AG09309 (cell line): ENCODE data around the gene NEB.

Experiments
- DNase-seq: peaks from one replicate; pipeline ENCODE4 v3.0.0-alpha.2; 2010; ENCODE audit warnings: low read depth
- H3K4me3 ChIP-seq: 2 replicates; pipeline ENCODE4 v1.5.1; 2011; ENCODE audit warnings: mild to moderate bottlenecking, low read depth, low read length, moderate library complexity; ENCODE audit not compliant: control insufficient read depth
- TF ChIP-seq, protein P1 (sequence below): IDR thresholded peaks from 2 replicates; pipeline ENCODE4 v1.5.1; 2011; ENCODE audit warnings: mild to moderate bottlenecking, low read depth, low read length, inconsistent platforms; ENCODE audit not compliant: insufficient read depth, control insufficient read depth; ENCODE audit errors: missing control alignments

Gene NEB

DNA sequence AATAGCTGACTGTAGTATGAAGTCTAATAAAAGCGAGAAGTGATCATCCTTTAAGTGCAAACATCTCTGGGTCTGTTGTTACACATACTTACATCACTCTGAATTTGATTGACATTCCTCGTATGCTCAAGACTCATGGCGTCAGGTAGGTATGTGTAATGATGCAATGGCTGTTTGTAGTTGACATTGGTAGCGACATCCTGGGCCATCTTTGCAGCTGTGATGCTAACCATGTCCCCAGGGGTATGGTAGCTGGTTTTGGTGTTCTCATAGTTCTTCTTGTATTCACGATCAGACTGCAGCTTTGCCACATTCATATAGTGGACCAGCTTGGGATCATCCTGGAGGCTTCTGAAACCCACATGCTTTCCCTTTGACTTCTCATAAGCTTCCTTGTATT, 62.0 kb downstream of the NEB start:
- H3K4me3 ChIP-seq = no peak overlapping the region
- TF ChIP-seq, protein P1, sequence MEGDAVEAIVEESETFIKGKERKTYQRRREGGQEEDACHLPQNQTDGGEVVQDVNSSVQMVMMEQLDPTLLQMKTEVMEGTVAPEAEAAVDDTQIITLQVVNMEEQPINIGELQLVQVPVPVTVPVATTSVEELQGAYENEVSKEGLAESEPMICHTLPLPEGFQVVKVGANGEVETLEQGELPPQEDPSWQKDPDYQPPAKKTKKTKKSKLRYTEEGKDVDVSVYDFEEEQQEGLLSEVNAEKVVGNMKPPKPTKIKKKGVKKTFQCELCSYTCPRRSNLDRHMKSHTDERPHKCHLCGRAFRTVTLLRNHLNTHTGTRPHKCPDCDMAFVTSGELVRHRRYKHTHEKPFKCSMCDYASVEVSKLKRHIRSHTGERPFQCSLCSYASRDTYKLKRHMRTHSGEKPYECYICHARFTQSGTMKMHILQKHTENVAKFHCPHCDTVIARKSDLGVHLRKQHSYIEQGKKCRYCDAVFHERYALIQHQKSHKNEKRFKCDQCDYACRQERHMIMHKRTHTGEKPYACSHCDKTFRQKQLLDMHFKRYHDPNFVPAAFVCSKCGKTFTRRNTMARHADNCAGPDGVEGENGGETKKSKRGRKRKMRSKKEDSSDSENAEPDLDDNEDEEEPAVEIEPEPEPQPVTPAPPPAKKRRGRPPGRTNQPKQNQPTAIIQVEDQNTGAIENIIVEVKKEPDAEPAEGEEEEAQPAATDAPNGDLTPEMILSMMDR = no peak
- no peak for DNase-seq

DNA sequence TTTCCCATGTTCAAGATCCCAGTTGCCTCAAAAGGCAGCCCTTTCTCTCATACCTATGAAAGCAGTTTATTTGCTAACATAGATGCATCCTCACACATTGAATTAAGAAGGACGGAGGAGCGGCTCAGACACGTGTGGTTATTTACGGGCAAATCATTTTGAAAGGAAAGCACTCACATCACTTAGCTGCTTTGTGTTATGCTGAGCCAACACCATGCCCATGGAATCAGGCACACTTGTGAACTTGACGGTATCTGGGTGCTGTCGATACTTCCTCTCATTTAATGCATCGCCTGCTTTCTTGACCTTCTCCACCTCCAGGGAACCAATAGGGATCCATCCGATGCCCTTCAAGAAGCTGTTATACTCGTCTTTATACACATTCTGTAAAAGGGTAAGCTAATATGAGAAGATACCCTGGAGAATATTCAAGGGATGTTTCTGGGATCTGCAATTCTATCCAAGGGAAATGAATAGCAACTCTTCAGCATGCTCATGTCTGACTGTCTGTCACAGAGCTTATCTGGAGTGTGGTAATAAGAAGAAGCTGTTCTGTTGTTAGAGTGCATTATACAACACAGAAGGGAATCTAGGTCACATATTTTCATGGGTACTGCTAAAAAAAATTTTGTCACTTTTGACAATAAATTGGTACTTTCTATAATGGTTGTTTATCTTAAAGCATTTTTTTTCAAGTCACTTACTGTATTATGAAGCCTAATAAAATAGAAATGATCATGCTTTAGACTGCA, 63.3 kb downstream of the NEB start:
- no peak for DNase-seq
- TF ChIP-seq, protein P1 = no peak
- no peak overlapping the region for H3K4me3 ChIP-seq

DNA sequence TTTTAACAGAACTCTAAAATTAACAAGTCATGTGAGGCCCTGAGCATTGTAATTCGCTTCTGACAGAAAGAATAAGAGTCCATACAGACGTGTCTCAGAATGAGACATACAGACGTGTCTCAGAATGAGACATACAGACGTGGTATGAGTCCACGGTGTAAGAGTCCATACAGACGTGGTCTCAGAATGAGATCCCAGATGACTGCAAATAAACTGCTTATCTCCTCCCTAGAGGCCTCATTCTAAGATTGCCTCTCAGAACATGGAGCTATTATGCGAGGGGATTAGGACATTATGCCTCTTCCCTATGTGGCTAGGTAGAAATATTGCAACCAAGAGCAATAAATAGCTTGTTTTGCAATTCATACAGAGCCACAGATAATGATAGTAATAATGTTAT, 63.9 kb downstream of the NEB start:
- H3K4me3 ChIP-seq = no peak overlapping the region
- no peak for DNase-seq
- TF ChIP-seq, protein P1 = no peak

DNA sequence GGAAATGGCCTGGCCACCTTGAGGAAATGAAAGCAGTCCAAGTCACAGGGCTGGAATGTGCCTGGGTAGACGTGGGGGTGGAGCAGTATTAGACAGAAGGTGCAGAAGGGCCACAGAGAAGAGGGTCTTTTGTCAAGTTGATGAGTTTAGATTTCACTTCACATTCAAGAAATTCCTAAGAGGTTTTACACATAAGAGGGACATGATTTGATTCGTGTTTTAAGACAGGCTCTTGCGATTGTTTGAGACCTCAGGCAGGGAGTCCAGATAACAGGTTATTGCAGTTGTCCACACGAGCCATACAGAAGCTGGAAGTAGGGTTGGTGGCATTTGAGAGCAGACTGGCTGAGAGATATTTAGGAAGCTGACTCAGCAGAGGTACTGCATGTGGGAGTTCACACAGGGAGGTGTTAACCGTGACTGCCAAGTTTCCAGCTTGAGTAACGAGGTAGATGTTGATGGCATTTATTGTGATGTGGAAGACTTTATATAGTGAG, 64.6 kb downstream of the NEB start:
- H3K4me3 ChIP-seq = no peak overlapping the region
- TF ChIP-seq, protein P1 = no peak
- no peak for DNase-seq

DNA sequence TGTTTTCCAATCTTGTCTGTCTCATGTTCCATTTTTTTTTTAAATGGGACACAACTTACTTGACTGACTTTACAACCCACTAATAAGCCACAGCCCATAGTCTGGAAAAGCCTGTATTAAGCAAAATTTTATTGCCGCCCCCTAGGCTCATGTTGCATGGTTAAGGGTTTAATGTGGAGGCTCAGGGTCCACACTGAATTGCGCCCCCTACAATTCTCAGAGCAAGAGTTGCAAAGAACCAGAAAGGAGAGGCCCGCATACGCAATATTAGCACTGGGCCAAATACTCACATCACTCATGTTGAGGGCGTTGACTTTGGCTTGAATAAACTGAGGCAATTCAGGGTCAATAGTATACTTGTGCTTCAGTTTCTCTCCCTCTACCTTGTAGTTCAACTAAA, 65.5 kb downstream of the NEB start:
- H3K4me3 ChIP-seq = no peak overlapping the region
- DNase-seq = no peak
- TF ChIP-seq, protein P1 = no peak

DNA sequence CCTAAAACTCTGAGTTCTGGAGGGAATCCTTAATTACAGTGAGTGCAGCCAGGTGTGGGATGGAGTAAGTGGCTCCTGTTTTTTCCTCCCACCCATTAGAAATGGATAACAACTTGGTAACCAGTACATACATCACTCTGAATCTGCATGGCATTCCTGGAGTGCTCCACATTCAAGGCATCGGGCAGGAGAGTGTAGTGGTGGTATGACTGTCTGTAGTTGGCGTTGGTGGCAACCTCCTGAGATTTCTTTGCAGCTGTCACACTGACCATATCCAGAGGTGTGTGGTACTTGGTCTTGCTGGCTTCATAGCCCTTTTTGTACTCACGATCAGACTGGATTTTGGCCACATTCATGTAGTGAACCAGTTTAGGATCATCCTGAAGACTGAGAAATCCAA, 68.3 kb downstream of the NEB start:
- no peak overlapping the region for H3K4me3 ChIP-seq
- TF ChIP-seq, protein P1 = no peak

More for the DNA sequence above, 68.3 kb downstream of the NEB start:
- DNase-seq = no peak
